HepG2 (cell line): Measurements from ENCODE around the gene ISOC2. TPM values are rescaled to one million over a fixed set of nuclear protein-coding genes. Genes with fewer than 3 reads are reported as not detected.

ENCODE experiments used
- GATAD1 ChIP-seq: IDR thresholded peaks from 2 replicates; pipeline ENCODE4 v1.6.1; 2016; ENCODE audit warnings: missing genetic modification reagents, missing compliant biosample characterization
- HNRNPUL1 ChIP-seq: fragments of 200-400 bp; formaldehyde crosslinking; IDR thresholded peaks from 2 replicates; pipeline ENCODE4 v1.6.1; 2017; ENCODE audit warnings: low read depth, mild to moderate bottlenecking, low read length, moderate library complexity
- MAFF ChIP-seq: IDR thresholded peaks from 2 replicates; pipeline ENCODE4 v1.6.1; 2011; ENCODE audit warnings: low read depth, low read length, improper control_type of control experiment
- MIXL1 ChIP-seq: IDR thresholded peaks from 2 replicates; pipeline ENCODE4 v1.6.1; 2016
- MXD4 ChIP-seq: IDR thresholded peaks from 2 replicates; pipeline ENCODE4 v1.6.1; 2016; ENCODE audit warnings: mild to moderate bottlenecking, missing biosample characterization, missing genetic modification reagents
- NFATC3 ChIP-seq: sonication (generic); formaldehyde crosslinking; IDR thresholded peaks from 2 replicates; pipeline ENCODE4 v1.5.1; 2020; ENCODE audit warnings: mild to moderate bottlenecking, missing genetic modification reagents
- SIX4 ChIP-seq: sonication (generic); formaldehyde crosslinking; IDR thresholded peaks from 2 replicates; pipeline ENCODE4 v1.4.0; 2020; ENCODE audit warnings: missing genetic modification reagents
- SMYD3 ChIP-seq: sonication (generic); formaldehyde crosslinking; IDR thresholded peaks from 2 replicates; pipeline ENCODE4 v1.8.1; 2023; ENCODE audit warnings: mild to moderate bottlenecking, missing genetic modification reagents
- TEAD3 ChIP-seq: optimal IDR thresholded peaks from 2 replicates; pipeline ENCODE3; 2016; ENCODE audit warnings: borderline replicate concordance
- ZBTB8A ChIP-seq: sonication (generic); formaldehyde crosslinking; IDR thresholded peaks from 2 replicates; pipeline ENCODE4 v1.4.0; 2020; ENCODE audit warnings: mild to moderate bottlenecking, low read depth, missing genetic modification reagents, borderline replicate concordance
- ZNF331 ChIP-seq: sonication (generic); formaldehyde crosslinking; IDR thresholded peaks from 2 replicates; pipeline ENCODE4 v1.4.0; 2020; ENCODE audit warnings: missing genetic modification reagents
- ZNF333 ChIP-seq: sonication (generic); formaldehyde crosslinking; IDR thresholded peaks from 2 replicates; pipeline ENCODE4 v1.4.0; 2020; ENCODE audit warnings: mild to moderate bottlenecking, missing genetic modification reagents, borderline replicate concordance
- ZNF619 ChIP-seq: sonication (generic); formaldehyde crosslinking; IDR thresholded peaks from 2 replicates; pipeline ENCODE4 v1.4.0; 2020; ENCODE audit warnings: mild to moderate bottlenecking, missing genetic modification reagents
- ZNF737 ChIP-seq: sonication (generic); formaldehyde crosslinking; IDR thresholded peaks from 2 replicates; pipeline ENCODE4 v1.5.0; 2020; ENCODE audit warnings: missing genetic modification reagents, mild to moderate bottlenecking, borderline replicate concordance
- polyA plus RNA-seq, 8 experiments: library from polyadenylated mRNA; depleted of rRNA in 3 of 8; stranded (reverse) in 7 of 8; unstranded in 1 of 8; fragments of >200 nt; fragmentation: Illumina TruSeq in 4 of 8; extraction: Trizol in 4 of 8; gene quantifications; 2 replicates each; pipeline versions ENCODE4 v1.2.1 to v1.2.3, GENCODE V29; 2011 to 2016; ENCODE audit warnings: low read depth in 4 of 8, missing spikeins in 1 of 8, mixed read lengths in 1 of 8; ENCODE audit not compliant: insufficient read depth in 1 of 8
- total RNA-seq, 5 experiments: library from RNA; depleted of rRNA; stranded (reverse); fragments of >200 nt; fragmentation: Illumina TruSeq; extraction: Trizol; gene quantifications; 2 replicates each; pipeline ENCODE4 v1.2.3, GENCODE V29; 2016; ENCODE audit warnings: low read depth in 1 of 5
- TF ChIP-seq, protein P1 (sequence below): sonication (generic); formaldehyde crosslinking; IDR thresholded peaks from 2 replicates; pipeline ENCODE4 v1.8.0; 2022; ENCODE audit warnings: missing genetic modification reagents, mild to moderate bottlenecking, borderline replicate concordance
- TF ChIP-seq, protein P2 (sequence below): sonication (generic); formaldehyde crosslinking; IDR thresholded peaks from 2 replicates; pipeline ENCODE4 v1.4.0; 2020; ENCODE audit warnings: missing genetic modification reagents
- TF ChIP-seq, protein P3 (sequence below), 2 experiments: sonication (generic) in 1 of 2; formaldehyde crosslinking in 1 of 2; IDR thresholded peaks; 2 replicates each; pipeline versions ENCODE4 v1.6.1 to v1.9.0; 2014 to 2022; ENCODE audit warnings: antibody characterized with exemption in 1 of 2, borderline replicate concordance in 1 of 2, inconsistent platforms in 1 of 2, low read depth in 1 of 2, missing genetic modification reagents in 1 of 2
- TF ChIP-seq, protein P4 (sequence below): sonication (generic); formaldehyde crosslinking; IDR thresholded peaks from 2 replicates; pipeline ENCODE4 v1.5.1; 2020; ENCODE audit warnings: mild to moderate bottlenecking, moderate library complexity, missing genetic modification reagents

Gene ISOC2
- total and polyA plus RNA-seq, 2 of the 13 experiments (the other 11 are each of a cell fraction or from before 2014, with no cell fraction given): 76.8 to 105 TPM

DNA sequence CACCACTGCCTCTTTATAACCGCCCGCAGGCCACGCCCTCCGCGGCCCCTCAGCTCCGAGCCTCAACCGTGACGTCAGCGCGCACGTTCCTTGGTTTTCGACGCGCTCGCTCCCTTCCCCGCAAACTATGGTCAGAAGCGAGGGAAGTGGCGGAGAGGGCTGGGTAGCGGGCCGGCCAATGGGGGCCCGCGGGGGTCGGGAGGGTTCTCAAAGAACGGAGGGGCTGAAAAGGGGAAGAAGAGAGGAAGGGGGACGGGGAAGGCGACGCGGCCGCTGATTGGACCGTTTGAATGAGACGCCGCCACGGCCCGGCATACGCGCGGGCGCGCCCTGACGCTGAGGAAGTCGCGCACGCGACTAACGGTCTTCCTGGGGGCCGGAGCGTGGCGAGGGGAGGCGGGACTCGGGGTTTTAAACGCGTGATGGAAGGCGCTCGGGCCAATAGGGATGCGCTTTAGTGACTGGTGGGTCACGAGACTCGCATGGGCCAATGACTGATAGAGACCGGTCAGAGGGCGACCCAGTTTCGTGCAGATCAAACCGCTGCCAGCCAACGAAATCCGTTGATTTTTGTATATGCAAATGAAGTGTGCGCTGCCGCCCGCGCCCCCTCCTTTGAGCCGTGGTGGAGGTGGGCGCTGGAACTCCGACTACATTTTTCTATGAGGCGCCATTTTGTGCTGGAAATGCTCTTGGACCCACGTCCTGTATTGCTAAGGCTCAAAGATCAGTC is 53.5 kb downstream of the ISOC2 start (continued):
- TF ChIP-seq, protein P1, sequence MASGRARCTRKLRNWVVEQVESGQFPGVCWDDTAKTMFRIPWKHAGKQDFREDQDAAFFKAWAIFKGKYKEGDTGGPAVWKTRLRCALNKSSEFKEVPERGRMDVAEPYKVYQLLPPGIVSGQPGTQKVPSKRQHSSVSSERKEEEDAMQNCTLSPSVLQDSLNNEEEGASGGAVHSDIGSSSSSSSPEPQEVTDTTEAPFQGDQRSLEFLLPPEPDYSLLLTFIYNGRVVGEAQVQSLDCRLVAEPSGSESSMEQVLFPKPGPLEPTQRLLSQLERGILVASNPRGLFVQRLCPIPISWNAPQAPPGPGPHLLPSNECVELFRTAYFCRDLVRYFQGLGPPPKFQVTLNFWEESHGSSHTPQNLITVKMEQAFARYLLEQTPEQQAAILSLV (CRISPR knock-in tag): peak; percentile 16; the same call in 1 of the 2 replicates
- TF ChIP-seq ZNF331: peak; percentile 64; the same call in 1 of the 2 replicates
- TF ChIP-seq NFATC3: no peak
- no peak for TF ChIP-seq ZNF619 (CRISPR knock-in tag)
- TF ChIP-seq, protein P2, sequence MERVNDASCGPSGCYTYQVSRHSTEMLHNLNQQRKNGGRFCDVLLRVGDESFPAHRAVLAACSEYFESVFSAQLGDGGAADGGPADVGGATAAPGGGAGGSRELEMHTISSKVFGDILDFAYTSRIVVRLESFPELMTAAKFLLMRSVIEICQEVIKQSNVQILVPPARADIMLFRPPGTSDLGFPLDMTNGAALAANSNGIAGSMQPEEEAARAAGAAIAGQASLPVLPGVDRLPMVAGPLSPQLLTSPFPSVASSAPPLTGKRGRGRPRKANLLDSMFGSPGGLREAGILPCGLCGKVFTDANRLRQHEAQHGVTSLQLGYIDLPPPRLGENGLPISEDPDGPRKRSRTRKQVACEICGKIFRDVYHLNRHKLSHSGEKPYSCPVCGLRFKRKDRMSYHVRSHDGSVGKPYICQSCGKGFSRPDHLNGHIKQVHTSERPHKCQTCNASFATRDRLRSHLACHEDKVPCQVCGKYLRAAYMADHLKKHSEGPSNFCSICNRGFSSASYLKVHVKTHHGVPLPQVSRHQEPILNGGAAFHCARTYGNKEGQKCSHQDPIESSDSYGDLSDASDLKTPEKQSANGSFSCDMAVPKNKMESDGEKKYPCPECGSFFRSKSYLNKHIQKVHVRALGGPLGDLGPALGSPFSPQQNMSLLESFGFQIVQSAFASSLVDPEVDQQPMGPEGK (CRISPR knock-in tag): peak; percentile 56; the same call in 1 of the 2 replicates
- TF ChIP-seq, protein P3, sequence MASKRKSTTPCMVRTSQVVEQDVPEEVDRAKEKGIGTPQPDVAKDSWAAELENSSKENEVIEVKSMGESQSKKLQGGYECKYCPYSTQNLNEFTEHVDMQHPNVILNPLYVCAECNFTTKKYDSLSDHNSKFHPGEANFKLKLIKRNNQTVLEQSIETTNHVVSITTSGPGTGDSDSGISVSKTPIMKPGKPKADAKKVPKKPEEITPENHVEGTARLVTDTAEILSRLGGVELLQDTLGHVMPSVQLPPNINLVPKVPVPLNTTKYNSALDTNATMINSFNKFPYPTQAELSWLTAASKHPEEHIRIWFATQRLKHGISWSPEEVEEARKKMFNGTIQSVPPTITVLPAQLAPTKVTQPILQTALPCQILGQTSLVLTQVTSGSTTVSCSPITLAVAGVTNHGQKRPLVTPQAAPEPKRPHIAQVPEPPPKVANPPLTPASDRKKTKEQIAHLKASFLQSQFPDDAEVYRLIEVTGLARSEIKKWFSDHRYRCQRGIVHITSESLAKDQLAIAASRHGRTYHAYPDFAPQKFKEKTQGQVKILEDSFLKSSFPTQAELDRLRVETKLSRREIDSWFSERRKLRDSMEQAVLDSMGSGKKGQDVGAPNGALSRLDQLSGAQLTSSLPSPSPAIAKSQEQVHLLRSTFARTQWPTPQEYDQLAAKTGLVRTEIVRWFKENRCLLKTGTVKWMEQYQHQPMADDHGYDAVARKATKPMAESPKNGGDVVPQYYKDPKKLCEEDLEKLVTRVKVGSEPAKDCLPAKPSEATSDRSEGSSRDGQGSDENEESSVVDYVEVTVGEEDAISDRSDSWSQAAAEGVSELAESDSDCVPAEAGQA (IDR thresholded peaks at IDR 0.05; ENCODE audit: low read depth): peak; percentile 47; the same call in 1 of the 2 replicates
- TF ChIP-seq, protein P3 (CRISPR knock-in tag; IDR thresholded peaks at IDR 0.05; ENCODE audit: borderline replicate concordance): no peak
- TF ChIP-seq SIX4 (CRISPR knock-in tag): 0 out of 2 replicates have a peak, but pooled peaks have one; percentile 36
- no peak; the same call in 1 of the 2 replicates for TF ChIP-seq SMYD3 (CRISPR knock-in tag)
- no peak for TF ChIP-seq ZNF333
- TF ChIP-seq TEAD3 (CRISPR knock-in tag): peak; percentile 49
- no peak for TF ChIP-seq MAFF
- TF ChIP-seq GATAD1 (CRISPR knock-in tag): peak; percentile 64; the same call in 1 of the 2 replicates
- TF ChIP-seq, protein P4, sequence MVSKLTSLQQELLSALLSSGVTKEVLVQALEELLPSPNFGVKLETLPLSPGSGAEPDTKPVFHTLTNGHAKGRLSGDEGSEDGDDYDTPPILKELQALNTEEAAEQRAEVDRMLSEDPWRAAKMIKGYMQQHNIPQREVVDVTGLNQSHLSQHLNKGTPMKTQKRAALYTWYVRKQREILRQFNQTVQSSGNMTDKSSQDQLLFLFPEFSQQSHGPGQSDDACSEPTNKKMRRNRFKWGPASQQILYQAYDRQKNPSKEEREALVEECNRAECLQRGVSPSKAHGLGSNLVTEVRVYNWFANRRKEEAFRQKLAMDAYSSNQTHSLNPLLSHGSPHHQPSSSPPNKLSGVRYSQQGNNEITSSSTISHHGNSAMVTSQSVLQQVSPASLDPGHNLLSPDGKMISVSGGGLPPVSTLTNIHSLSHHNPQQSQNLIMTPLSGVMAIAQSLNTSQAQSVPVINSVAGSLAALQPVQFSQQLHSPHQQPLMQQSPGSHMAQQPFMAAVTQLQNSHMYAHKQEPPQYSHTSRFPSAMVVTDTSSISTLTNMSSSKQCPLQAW (CRISPR knock-in tag): peak; percentile 63; the same call in 1 of the 2 replicates
- no peak for TF ChIP-seq ZNF737 (CRISPR knock-in tag)
- TF ChIP-seq MIXL1 (CRISPR knock-in tag): no peak
- no peak; the same call in 1 of the 2 replicates for TF ChIP-seq ZBTB8A
- TF ChIP-seq MXD4 (CRISPR knock-in tag): 0 out of 2 replicates have a peak, but pooled peaks have one; percentile 8
- TF ChIP-seq HNRNPUL1: no peak
